ENCODE measurements around the gene SLC26A1.
"Not testable (repeated sequence)": the region's sequence is repeated elsewhere in the genome, so short reads cannot be mapped to it uniquely, and the experiment has no call there.

The SLC26A1 gene

DNA sequence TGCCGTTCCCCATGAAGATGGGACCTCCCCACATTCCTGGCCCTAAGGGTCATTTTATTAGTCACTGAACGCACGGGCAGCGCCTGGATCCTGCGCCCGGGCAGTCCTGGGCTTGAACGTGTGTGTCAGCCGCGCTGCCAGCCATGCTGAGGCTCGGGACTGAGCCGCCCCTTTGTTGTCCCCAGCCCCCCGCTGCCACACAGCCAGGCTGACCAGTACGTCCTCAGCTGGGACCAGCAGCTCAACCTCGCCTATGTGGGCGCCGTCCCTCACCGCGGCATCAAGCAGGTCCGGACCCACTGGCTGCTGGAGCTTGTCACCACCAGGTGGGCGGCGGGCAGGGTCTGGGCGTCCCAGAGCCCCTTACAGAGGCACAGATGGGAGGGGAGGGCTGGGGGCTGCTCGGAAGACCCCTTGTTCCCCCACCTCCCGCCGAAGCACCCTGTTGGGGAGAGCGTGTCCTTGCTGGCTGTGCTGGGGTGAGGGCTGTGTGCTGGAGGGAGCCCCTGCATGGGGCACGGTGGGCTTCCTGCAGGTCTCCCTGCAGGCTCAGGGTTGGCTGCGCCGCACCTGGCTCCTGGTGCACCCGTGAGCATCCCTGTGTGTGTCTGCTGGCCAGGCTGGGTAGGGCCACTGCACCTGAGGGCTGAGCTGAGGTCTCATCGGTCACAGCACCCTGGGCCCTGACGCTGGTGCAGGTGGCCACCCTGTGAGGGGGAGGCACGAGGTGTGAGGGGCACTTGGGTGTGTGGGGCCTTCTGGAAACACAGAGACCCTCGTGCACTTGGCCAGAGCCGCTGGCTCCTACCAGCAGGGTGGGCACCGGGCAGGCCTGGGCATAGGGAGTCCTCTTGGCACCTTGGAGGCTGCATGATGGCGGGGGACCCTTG is 5.3 kb downstream of the SLC26A1 start:
- no peaks in the 10 kb centered on the region for H3K36me3 ChIP-seq (ENCODE audit: control insufficient read depth, insufficient read depth, low read length)
- H3K4me3 ChIP-seq (ENCODE audit: insufficient read depth, low read depth, low read length): peak overlapping the region; percentile 45
- H3K27ac ChIP-seq (ENCODE audit: insufficient read depth, low read depth, low read length, poor library complexity, severe bottlenecking): no peak overlapping the region
- no peaks in the 10 kb centered on the region for H3K9me3 ChIP-seq (ENCODE audit: control insufficient read depth, low read length)
- WGBS, 2 experiments: 88 to 89% methylated on average over 37 of the region's 37 CpGs
- peaks cover 3% of the 10 kb centered on the region for H3K4me1 ChIP-seq (ENCODE audit: control insufficient read depth, insufficient read depth, low read length)
- H3K27me3 ChIP-seq (ENCODE audit: control insufficient read depth, insufficient read depth, low read length, poor library complexity, severe bottlenecking): peaks cover 39% of the 10 kb centered on the region

DNA sequence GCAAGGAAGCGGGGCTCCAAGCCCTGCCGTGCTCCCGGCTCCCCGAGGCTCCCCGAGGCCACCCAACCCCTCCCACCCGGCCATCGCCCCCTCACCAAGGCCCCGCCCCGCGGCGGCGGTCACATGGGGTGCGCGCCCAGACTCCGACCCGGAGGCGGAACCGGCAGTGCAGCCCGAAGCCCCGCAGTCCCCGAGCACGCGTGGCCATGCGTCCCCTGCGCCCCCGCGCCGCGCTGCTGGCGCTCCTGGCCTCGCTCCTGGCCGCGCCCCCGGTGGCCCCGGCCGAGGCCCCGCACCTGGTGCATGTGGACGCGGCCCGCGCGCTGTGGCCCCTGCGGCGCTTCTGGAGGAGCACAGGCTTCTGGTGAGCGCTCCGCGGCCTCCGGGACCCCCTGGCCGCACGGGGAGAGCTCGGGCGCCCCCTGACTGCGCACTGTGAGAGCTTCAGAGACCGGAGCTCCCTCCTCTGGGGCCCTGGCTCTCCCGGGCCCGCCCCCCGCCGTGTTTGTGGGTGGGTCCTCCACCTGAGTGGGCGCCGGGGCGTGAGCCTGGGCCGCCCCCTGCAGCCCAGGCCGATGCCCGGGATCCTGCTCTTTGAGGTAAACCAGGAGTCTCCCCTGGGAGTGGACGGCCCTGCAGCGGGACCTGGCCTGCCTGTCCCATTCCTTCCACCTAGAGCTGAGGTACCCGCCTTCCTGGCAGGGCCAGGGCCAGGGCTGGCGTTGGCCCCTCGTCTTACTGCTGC is 6.2 kb downstream of the SLC26A1 start, which contains the start of gene IDUA:
Gene IDUA (plus strand): TSS at position 166 of the 745 bp plus-strand sequence. CDS start 41 bp downstream, at position 207.
- WGBS, 2 experiments: 4 to 5% methylated on average over 69 of the region's 69 CpGs
- Histone ChIP-seq H3K27ac (ENCODE audit: insufficient read depth, low read depth, low read length, poor library complexity, severe bottlenecking) (no peak within 1 kb of the TSS), H3K36me3 (ENCODE audit: control insufficient read depth, insufficient read depth, low read length) (no peaks in the 10 kb centered on the region), H3K9me3 (ENCODE audit: control insufficient read depth, low read length) (no peaks in the 10 kb centered on the region), H3K4me3 (ENCODE audit: insufficient read depth, low read depth, low read length) (peak within 1 kb of the TSS; percentile 45), H3K27me3 (ENCODE audit: control insufficient read depth, insufficient read depth, low read length, poor library complexity, severe bottlenecking) (peaks cover 42% of the 10 kb centered on the region), H3K4me1 (ENCODE audit: control insufficient read depth, insufficient read depth, low read length) (peaks cover 3% of the 10 kb centered on the region)

DNA sequence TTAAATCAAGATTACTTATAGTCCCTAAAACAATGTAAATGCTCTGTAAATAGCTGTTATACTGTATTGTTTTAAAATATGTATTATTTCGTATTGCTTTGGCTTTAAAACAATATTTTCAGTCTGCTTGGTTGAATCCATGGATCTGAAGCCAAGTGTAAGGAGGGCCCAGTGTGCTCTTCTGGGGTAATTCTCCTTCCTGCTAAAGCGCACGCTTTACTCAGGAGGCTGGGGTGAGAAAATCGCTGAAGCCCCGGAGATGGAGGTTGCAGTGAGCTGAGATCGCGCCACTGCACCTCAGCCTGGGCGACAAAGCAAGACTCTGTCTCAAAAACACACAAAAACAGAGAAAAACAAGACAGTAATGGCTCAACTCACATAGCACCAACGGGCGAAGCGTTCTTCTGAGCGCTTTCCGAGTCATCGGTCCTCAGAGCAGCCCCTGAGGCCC is 6.8 kb downstream of the SLC26A1 start:
- H3K9me3 ChIP-seq (ENCODE audit: control insufficient read depth, low read length): no peaks in the 10 kb centered on the region
- H3K4me3 ChIP-seq (ENCODE audit: insufficient read depth, low read depth, low read length): peak overlapping the region; percentile 45
- H3K36me3 ChIP-seq (ENCODE audit: control insufficient read depth, insufficient read depth, low read length): no peaks in the 10 kb centered on the region
- H3K4me1 ChIP-seq (ENCODE audit: control insufficient read depth, insufficient read depth, low read length): peaks cover 3% of the 10 kb centered on the region
- 17 to 21% methylated on average over 14 of the region's 14 CpGs for WGBS, 2 experiments
- H3K27ac ChIP-seq (ENCODE audit: insufficient read depth, low read depth, low read length, poor library complexity, severe bottlenecking): no peak overlapping the region
- peaks cover 42% of the 10 kb centered on the region for H3K27me3 ChIP-seq (ENCODE audit: control insufficient read depth, insufficient read depth, low read length, poor library complexity, severe bottlenecking)

DNA sequence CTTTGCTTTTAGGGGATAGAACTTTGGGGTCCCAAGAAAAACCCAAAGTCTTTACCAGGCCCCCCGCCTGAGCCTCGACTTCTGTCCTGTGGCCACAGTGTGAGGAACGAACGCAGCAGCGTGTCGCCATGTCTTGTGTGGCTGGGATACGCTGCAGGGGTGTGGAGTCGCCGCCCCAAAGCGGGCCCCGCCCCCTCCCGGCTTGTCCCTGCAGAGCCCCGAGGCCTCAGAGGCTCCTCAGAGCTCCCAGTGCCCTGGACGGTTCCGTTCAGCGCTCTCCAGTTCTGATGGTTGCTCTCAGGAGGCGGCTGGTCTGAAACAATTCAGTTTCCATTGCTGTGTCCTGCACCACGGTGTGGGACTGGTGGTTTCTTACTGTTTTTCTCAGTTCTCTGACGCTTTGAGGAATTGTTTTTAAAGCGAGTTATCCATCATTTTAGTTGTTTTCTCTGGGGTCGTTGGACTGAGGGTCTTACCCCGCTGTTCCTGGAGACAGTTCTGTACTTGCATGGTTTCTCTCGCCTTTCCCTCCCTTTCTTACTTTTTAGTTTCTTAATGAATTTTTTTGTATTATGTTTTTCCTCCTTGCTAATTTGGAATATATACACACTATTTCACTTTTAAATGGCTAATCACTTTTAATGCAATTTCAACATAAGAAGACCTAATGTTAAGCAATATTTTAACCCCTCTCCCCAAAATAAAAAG is 7.9 kb downstream of the SLC26A1 start:
- WGBS, 2 experiments: 20 to 23% methylated on average over 21 to 23 of the region's 23 CpGs
- H3K4me3 ChIP-seq (ENCODE audit: insufficient read depth, low read depth, low read length): no peak overlapping the region

DNA sequence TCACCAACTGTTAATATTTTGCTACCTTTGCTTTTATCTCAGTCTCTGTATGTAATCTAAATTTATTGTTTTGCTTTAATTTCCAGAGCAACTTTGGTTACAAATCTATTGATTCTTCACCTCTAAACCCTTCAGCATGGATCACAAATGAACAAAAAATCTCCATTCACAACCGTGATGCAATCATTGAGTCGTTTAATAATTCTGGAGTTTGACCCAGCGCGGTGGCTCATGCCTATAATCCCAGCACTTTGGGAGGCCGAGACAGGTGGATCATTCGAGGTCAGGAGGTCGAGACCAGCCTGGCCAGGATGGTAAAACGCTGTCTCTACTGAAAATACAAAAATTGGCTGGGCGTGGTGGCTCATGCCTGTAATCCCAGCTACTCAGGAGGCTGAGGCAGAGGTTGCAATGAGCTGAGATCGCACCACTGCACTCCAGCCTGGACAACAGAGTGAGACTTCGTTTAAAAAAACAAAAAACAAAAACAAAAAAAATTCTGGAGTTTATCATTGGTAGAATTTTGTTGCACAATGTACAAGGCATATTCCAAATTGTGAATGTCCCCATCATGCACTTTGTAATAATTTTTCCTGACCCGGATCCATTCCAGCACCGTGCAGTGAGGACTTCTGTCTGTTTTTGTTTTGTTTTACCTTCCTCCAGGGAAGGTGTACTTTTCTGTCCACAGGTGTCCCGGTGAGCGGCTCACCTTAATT is 8.7 kb downstream of the SLC26A1 start:
- WGBS, 2 experiments: 81 to 87% methylated on average over 15 of the region's 15 CpGs
- Histone ChIP-seq H3K4me3 (ENCODE audit: insufficient read depth, low read depth, low read length) (no peak overlapping the region), H3K4me1 (ENCODE audit: control insufficient read depth, insufficient read depth, low read length) (peaks cover 3% of the 10 kb centered on the region), H3K9me3 (ENCODE audit: control insufficient read depth, low read length) (no peaks in the 10 kb centered on the region), H3K36me3 (ENCODE audit: control insufficient read depth, insufficient read depth, low read length) (no peaks in the 10 kb centered on the region), H3K27ac (ENCODE audit: insufficient read depth, low read depth, low read length, poor library complexity, severe bottlenecking) (no peak overlapping the region), H3K27me3 (ENCODE audit: control insufficient read depth, insufficient read depth, low read length, poor library complexity, severe bottlenecking) (peaks cover 46% of the 10 kb centered on the region)

More for the DNA sequence above, 7.9 kb downstream of the SLC26A1 start:
- Histone ChIP-seq H3K4me1 (ENCODE audit: control insufficient read depth, insufficient read depth, low read length) (peaks cover 3% of the 10 kb centered on the region), H3K9me3 (ENCODE audit: control insufficient read depth, low read length) (no peaks in the 10 kb centered on the region), H3K27me3 (ENCODE audit: control insufficient read depth, insufficient read depth, low read length, poor library complexity, severe bottlenecking) (peaks cover 42% of the 10 kb centered on the region), H3K36me3 (ENCODE audit: control insufficient read depth, insufficient read depth, low read length) (no peaks in the 10 kb centered on the region), H3K27ac (ENCODE audit: insufficient read depth, low read depth, low read length, poor library complexity, severe bottlenecking) (no peak overlapping the region)

DNA sequence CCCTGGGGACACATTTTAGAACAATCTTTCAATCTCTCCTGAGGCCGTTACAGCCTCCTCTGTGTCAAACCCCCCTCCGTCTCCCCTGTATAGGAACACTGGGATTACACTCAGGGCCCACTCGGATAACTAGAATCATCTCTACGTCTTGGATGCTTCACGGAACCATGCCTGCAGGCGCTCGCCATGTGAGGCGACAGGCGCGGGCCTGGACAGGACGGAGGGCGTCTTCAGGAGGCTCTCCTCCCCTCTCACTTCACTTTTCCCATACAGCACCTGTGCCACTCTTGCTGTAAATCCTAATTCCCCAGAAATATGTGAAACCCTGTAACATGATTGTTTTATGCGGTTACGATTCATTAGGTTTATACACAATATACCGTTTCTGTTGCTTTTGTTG is 10.4 kb downstream of the SLC26A1 start:
- no peak overlapping the region for H3K4me3 ChIP-seq (ENCODE audit: insufficient read depth, low read depth, low read length)
- H3K27ac ChIP-seq (ENCODE audit: insufficient read depth, low read depth, low read length, poor library complexity, severe bottlenecking): no peak overlapping the region
- H3K36me3 ChIP-seq (ENCODE audit: control insufficient read depth, insufficient read depth, low read length): no peaks in the 10 kb centered on the region
- H3K4me1 ChIP-seq (ENCODE audit: control insufficient read depth, insufficient read depth, low read length): peaks cover 3% of the 10 kb centered on the region
- H3K27me3 ChIP-seq (ENCODE audit: control insufficient read depth, insufficient read depth, low read length, poor library complexity, severe bottlenecking): peaks cover 50% of the 10 kb centered on the region
- 93 to 95% methylated on average over 15 of the region's 15 CpGs for WGBS, 2 experiments
- H3K9me3 ChIP-seq (ENCODE audit: control insufficient read depth, low read length): no peaks in the 10 kb centered on the region

DNA sequence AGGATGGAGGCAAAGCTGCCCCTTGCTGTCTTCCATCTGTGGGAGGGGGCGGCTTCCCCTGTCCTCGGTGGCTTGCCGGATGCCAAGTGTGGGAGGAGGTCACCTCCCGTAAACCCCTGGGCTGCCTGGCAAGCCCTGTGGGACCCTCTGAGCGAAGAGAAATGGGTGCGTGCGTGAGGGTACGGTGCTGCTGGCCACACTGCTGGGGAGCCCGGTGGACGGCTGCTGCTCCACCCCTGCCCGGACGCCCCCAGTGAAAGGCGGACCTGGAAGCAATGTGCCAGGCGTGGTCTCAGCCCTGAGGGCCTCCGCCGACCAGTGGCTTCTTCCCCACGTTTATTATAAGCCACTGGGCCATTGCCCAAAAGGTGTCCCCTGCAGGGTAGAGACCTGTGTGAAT is 10.9 kb downstream of the SLC26A1 start:
- H3K4me1 ChIP-seq (ENCODE audit: control insufficient read depth, insufficient read depth, low read length): peaks cover 3% of the 10 kb centered on the region
- no peak overlapping the region for H3K27ac ChIP-seq (ENCODE audit: insufficient read depth, low read depth, low read length, poor library complexity, severe bottlenecking)
- no peak overlapping the region for H3K4me3 ChIP-seq (ENCODE audit: insufficient read depth, low read depth, low read length)
- no peaks in the 10 kb centered on the region for H3K36me3 ChIP-seq (ENCODE audit: control insufficient read depth, insufficient read depth, low read length)
- peaks cover 45% of the 10 kb centered on the region for H3K27me3 ChIP-seq (ENCODE audit: control insufficient read depth, insufficient read depth, low read length, poor library complexity, severe bottlenecking)
- H3K9me3 ChIP-seq (ENCODE audit: control insufficient read depth, low read length): no peaks in the 10 kb centered on the region
- 92% methylated on average over 17 of the region's 17 CpGs for WGBS, 2 experiments

DNA sequence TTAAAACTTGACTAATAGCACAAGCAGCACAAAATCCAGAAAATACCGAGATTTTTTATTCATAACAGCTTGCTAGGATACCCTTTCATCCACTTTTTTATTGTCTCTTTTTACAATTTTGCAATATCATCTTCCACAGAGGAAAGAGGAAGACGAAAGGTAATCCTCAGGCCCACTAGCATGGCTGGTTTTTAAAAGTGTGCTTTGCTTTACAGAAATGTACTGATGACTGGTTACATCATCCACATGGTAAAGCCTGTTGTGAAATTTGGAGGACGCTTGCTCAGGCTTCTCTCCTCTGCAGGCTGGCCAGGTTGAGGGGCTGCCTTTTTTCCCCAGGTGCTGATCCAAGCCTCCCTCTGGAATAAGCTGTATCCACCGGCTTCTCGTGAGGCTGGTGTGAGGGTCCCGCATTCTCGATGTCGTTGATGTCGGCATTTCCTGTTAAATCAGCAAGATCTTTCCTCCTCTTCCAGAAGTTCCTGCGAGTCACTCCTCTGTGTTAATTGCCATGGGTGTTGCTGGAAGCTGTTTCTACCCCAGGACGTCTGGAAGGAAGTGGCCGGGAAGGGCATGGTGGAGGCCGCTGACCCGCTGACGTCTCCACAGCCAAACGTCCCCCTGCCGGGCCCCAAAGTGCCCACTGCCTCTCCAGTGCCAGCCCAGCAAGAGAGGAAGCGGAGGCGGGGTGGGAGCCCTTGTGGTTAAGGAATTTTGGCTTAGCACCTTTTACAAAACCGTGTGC is 14.1 kb downstream of the SLC26A1 start:
- H3K4me1 ChIP-seq (ENCODE audit: control insufficient read depth, insufficient read depth, low read length): no peaks in the 10 kb centered on the region
- no peaks in the 10 kb centered on the region for H3K9me3 ChIP-seq (ENCODE audit: control insufficient read depth, low read length)
- H3K27ac ChIP-seq (ENCODE audit: insufficient read depth, low read depth, low read length, poor library complexity, severe bottlenecking): no peak overlapping the region
- peaks cover 28% of the 10 kb centered on the region for H3K27me3 ChIP-seq (ENCODE audit: control insufficient read depth, insufficient read depth, low read length, poor library complexity, severe bottlenecking)
- no peak overlapping the region for H3K4me3 ChIP-seq (ENCODE audit: insufficient read depth, low read depth, low read length)
- WGBS, 2 experiments: 69 to 72% methylated on average over 20 of the region's 20 CpGs
- no peaks in the 10 kb centered on the region for H3K36me3 ChIP-seq (ENCODE audit: control insufficient read depth, insufficient read depth, low read length)

DNA sequence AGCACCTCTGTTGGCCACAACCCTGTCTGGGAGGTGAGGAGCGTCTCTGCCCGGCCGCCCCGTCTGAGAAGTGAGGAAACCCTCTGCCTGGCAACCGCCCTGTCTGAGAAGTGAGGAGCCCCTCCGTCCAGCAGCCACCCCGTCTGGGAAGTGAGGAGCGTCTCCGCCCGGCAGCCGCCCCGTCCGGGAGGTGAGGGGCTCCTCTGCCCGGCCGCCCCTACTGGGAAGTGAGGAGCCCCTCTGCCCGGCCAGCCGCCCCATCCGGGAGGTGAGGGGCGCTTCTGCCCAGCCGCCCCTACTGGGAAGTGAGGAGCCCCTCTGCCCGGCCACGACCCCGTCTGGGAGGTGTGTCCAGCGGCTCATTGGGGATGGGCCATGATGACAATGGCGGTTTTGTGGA is 17.2 kb downstream of the SLC26A1 start:
- 96% methylated on average over 15 of the region's 25 CpGs for WGBS, 2 experiments
- H3K27me3 ChIP-seq (ENCODE audit: control insufficient read depth, insufficient read depth, low read length, poor library complexity, severe bottlenecking): peaks cover 47% of the 10 kb centered on the region
- H3K9me3 ChIP-seq (ENCODE audit: control insufficient read depth, low read length); H3K4me3 ChIP-seq (ENCODE audit: insufficient read depth, low read depth, low read length); H3K4me1 ChIP-seq (ENCODE audit: control insufficient read depth, insufficient read depth, low read length); H3K36me3 ChIP-seq (ENCODE audit: control insufficient read depth, insufficient read depth, low read length); H3K27ac ChIP-seq (ENCODE audit: insufficient read depth, low read depth, low read length, poor library complexity, severe bottlenecking): not testable (repeated sequence)
